Mucosa of descending colon (tissue), 3 donors: ENCODE data around the gene FAM131C. TPM values are rescaled to one million over a fixed set of nuclear protein-coding genes. Genes with fewer than 3 reads are reported as not detected.
A peak's percentile ranks its signal among the peaks of the same experiment; 100 is the strongest.
"Not testable (repeated sequence)": the region's sequence is repeated elsewhere in the genome, so short reads cannot be mapped to it uniquely, and the experiment has no call there.

Experiments
- ATAC-seq: fragments of 200-7000 bp; cut with Tn5 transposase; one replicate; pipeline ENCODE4 v1.9.1; 2020; ENCODE audit warnings: mild to moderate bottlenecking, moderate library complexity
- DNase-seq, 3 donors: peaks; one replicate each; pipeline ENCODE4 v3.0.0-alpha.2; 2020
- H3K36me3 ChIP-seq: fragments of 200-600 bp; one replicate; pipeline ENCODE4 v1.8.0; 2021; ENCODE audit warnings: low read depth, mild to moderate bottlenecking
- H3K4me1 ChIP-seq: fragments of 200-600 bp; one replicate; pipeline ENCODE4 v1.8.0; 2021; ENCODE audit warnings: low read depth, mild to moderate bottlenecking
- H3K4me3 ChIP-seq: fragments of 200-600 bp; one replicate; pipeline ENCODE4 v1.8.0; 2021; ENCODE audit warnings: mild to moderate bottlenecking
- H3K9me3 ChIP-seq: fragments of 200-600 bp; one replicate; pipeline ENCODE4 v1.8.0; 2021; ENCODE audit warnings: mild to moderate bottlenecking
- intact Hi-C, 2 donors: fragments of 100-400 bp; cut with DNase I in 1 of 2; cut with micrococcal nuclease in 1 of 2; formaldehyde crosslinking; loops; one replicate each; pipeline versions ENCODE4 v1.11.0 to v1.11.1; 2022; cut with DNase I, micrococcal nuclease
- total RNA-seq, 3 donors: library from RNA; stranded (reverse); fragmentation: NEBNext Ultra II Directional in 2 of 3; extraction: Animal tissue kit (Norgen Biotek cat#: 25700) in 2 of 3; gene quantifications; one replicate each; pipeline versions ENCODE4 v1.2.1 to v1.2.4, GENCODE V29; 2021 to 2023
- TF ChIP-seq, protein P1 (sequence below): fragments of 200-600 bp; IDR thresholded peaks from one replicate; pipeline ENCODE4 v1.8.0; 2022; ENCODE audit warnings: antibody characterized with exemption, mild to moderate bottlenecking
- donor health status: DM: no; HTN: no; CAD: no; lungs with moderate emphysema.
- donor health status: DM: no; HTN: no; CAD: no.
- donor health status: DM: no; HTN: yes; CAD: no.

Gene FAM131C
- total RNA-seq, 3 donors from 2014 or later, result 3.5 TPM; not detected in 2

DNA sequence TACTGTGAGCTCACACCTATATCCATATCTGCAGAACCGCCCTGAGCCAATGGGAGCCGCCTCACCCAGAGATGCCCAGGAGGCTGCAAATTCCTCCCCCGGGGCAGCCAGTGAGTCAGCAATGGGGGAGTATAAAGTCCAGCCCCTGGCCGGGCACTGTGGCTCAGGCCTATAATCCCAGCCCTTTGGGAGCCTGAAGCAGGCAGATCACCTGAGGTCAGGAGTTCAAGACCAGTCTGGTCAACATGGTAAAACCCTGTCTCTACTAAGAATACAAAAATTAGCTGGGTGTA lies 34.9 kb downstream of the FAM131C start:
- intact Hi-C loops, result no loop called here
- peak; percentile 50 for ATAC-seq
- Histone ChIP-seq H3K4me1 (no peaks in the 10 kb centered on the region), H3K4me3 (no peak overlapping the region), H3K9me3 (no peaks in the 10 kb centered on the region), H3K36me3 (no peaks in the 10 kb centered on the region)
- TF ChIP-seq, protein P1, sequence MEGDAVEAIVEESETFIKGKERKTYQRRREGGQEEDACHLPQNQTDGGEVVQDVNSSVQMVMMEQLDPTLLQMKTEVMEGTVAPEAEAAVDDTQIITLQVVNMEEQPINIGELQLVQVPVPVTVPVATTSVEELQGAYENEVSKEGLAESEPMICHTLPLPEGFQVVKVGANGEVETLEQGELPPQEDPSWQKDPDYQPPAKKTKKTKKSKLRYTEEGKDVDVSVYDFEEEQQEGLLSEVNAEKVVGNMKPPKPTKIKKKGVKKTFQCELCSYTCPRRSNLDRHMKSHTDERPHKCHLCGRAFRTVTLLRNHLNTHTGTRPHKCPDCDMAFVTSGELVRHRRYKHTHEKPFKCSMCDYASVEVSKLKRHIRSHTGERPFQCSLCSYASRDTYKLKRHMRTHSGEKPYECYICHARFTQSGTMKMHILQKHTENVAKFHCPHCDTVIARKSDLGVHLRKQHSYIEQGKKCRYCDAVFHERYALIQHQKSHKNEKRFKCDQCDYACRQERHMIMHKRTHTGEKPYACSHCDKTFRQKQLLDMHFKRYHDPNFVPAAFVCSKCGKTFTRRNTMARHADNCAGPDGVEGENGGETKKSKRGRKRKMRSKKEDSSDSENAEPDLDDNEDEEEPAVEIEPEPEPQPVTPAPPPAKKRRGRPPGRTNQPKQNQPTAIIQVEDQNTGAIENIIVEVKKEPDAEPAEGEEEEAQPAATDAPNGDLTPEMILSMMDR, result no peak
- DNase-seq, result no peak

- H3K36me3 ChIP-seq, H3K9me3 ChIP-seq, H3K4me3 ChIP-seq, DNase-seq, intact Hi-C loops, ATAC-seq, H3K4me1 ChIP-seq: not testable (repeated sequence)
Observed at GRCh38 chr1:16036461-16036860, 37.0 kb downstream of the FAM131C start.

GRCh38 chr1:16033103-16033632 lies 40.3 kb downstream of the FAM131C start:
- H3K36me3 ChIP-seq, H3K4me3 ChIP-seq, H3K4me1 ChIP-seq, ATAC-seq, H3K9me3 ChIP-seq, intact Hi-C loops: not testable (repeated sequence)
- DNase-seq, result peak in 1 of 3 donors; percentile 34

GRCh38 chr1:16032388-16033102 lies 40.9 kb downstream of the FAM131C start:
- DNase-seq, result peak; percentile 81 to 86 (median 81)
- TF ChIP-seq, protein P1, result peak; percentile 70
- peak; percentile 96 for ATAC-seq
- no peaks in the 10 kb centered on the region for H3K9me3 ChIP-seq
- intact Hi-C loops, result no loop called here
- no peaks in the 10 kb centered on the region for H3K36me3 ChIP-seq
- no peaks in the 10 kb centered on the region for H3K4me1 ChIP-seq
- H3K4me3 ChIP-seq, result no peak overlapping the region

- Histone ChIP-seq H3K36me3 (no peaks in the 10 kb centered on the region), H3K4me1 (peaks cover 8% of the 10 kb centered on the region), H3K4me3 (no peak overlapping the region), H3K9me3 (no peaks in the 10 kb centered on the region)
- no peak for DNase-seq
- TF ChIP-seq, protein P1, result no peak
- ATAC-seq, result no peak
- intact Hi-C loops, result no loop called here
Observed at GRCh38 chr1:16031551-16031950, 41.9 kb downstream of the FAM131C start.

GRCh38 chr1:16029288-16029687 lies 44.2 kb downstream of the FAM131C start:
- ATAC-seq, result no peak

DNA sequence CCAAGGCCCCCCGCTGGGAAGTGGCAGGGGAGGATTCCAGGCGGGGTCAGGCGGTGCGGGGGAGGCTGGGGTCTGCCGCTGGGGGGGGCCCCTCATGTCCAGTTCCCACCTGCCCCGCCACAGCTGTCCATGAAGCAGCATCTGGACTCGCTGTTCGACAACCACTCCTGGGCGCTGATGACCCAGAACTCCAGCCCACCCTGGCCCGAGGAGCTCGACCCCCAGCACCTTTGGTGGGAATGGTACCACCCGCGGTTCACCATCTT lies 44.5 kb downstream of the FAM131C start:
- H3K36me3 ChIP-seq, ATAC-seq, H3K9me3 ChIP-seq, H3K4me1 ChIP-seq, DNase-seq, H3K4me3 ChIP-seq, intact Hi-C loops: not testable (repeated sequence)

More at GRCh38 chr1:16029288-16029687, 44.2 kb downstream of the FAM131C start:
- Histone ChIP-seq H3K9me3 (no peaks in the 10 kb centered on the region), H3K4me3 (no peak overlapping the region), H3K36me3 (no peaks in the 10 kb centered on the region), H3K4me1 (peaks cover 8% of the 10 kb centered on the region)
- intact Hi-C loops, result no loop called here
- DNase-seq, result no peak
- TF ChIP-seq, protein P1, result no peak
